ENCODE results near the gene IQGAP2.

- TF ChIP-seq CTCF (IDR thresholded peaks at IDR 0.05) (no peak), POLR2AphosphoS5 (IDR thresholded peaks at IDR 0.05) (no peak)
Measured at GRCh38 chr5:76728965-76729364, 325.9 kb downstream of the IQGAP2 start.
